H9 (cell line): ENCODE data around the gene TMEM186. TPM values are rescaled to one million over a fixed set of nuclear protein-coding genes. Genes with fewer than 3 reads are reported as not detected.

Experiments
- DNase-seq: peaks from one replicate; pipeline ENCODE4 v3.0.0-alpha.2; 2017
- H2AFZ ChIP-seq: one replicate; pipeline ENCODE4 v1.6.1; 2013; ENCODE audit warnings: mild to moderate bottlenecking, low read length, control low read depth, moderate library complexity
- H2AK5ac ChIP-seq: 2 replicates; pipeline ENCODE4 v1.6.1; 2013; ENCODE audit warnings: low read length, control low read depth, mixed read lengths; ENCODE audit not compliant: insufficient read length
- H2BK120ac ChIP-seq: one replicate; pipeline ENCODE4 v1.6.1; 2013; ENCODE audit warnings: low read depth, mild to moderate bottlenecking, low read length, control low read depth, inconsistent platforms; ENCODE audit not compliant: poor library complexity, severe bottlenecking
- H2BK12ac ChIP-seq: 2 replicates; pipeline ENCODE4 v1.6.1; 2013; ENCODE audit warnings: low read length, control low read depth, mixed read lengths, low read depth; ENCODE audit not compliant: insufficient read length
- H2BK15ac ChIP-seq: 2 replicates; pipeline ENCODE4 v1.6.1; 2013; ENCODE audit warnings: low read depth, low read length, control low read depth
- H2BK20ac ChIP-seq: one replicate; pipeline ENCODE4 v1.6.1; 2013; ENCODE audit warnings: low read depth, mild to moderate bottlenecking, low read length, control low read depth, inconsistent platforms; ENCODE audit not compliant: poor library complexity, severe bottlenecking
- H2BK5ac ChIP-seq: 2 replicates; pipeline ENCODE4 v1.6.1; 2013; ENCODE audit warnings: low read length, control low read depth, mixed read lengths; ENCODE audit not compliant: insufficient read length
- H3K14ac ChIP-seq: 2 replicates; pipeline ENCODE4 v1.6.1; 2013; ENCODE audit warnings: low read length, control low read depth; ENCODE audit not compliant: insufficient read depth
- H3K18ac ChIP-seq: 2 replicates; pipeline ENCODE4 v1.6.1; 2013; ENCODE audit warnings: low read depth, mild to moderate bottlenecking, mixed read lengths, low read length, control low read depth; ENCODE audit not compliant: insufficient read length
- H3K23ac ChIP-seq: 2 replicates; pipeline ENCODE4 v1.6.1; 2013; ENCODE audit warnings: low read length, control low read depth, mixed read lengths, low read depth; ENCODE audit not compliant: insufficient read length
- H3K23me2 ChIP-seq: 2 replicates; pipeline ENCODE4 v1.6.1; 2013; ENCODE audit warnings: low read depth, mild to moderate bottlenecking, mixed read lengths, low read length, control low read depth; ENCODE audit not compliant: insufficient read length, poor library complexity, severe bottlenecking
- H3K27ac ChIP-seq: 2 replicates; pipeline ENCODE4 v1.5.1; 2013; ENCODE audit warnings: low read length, control low read depth, mixed read lengths, low read depth; ENCODE audit not compliant: insufficient read length
- H3K27me3 ChIP-seq: 2 replicates; pipeline ENCODE4 v1.6.1; 2013; ENCODE audit warnings: low read length, control low read depth, inconsistent platforms; ENCODE audit not compliant: insufficient read depth
- H3K4ac ChIP-seq: 2 replicates; pipeline ENCODE4 v1.6.1; 2013; ENCODE audit warnings: low read depth, mild to moderate bottlenecking, control low read depth, inconsistent platforms, low read length, moderate library complexity
- H3K4me1 ChIP-seq: 2 replicates; pipeline ENCODE4 v1.6.1; 2013; ENCODE audit warnings: low read length, control low read depth, inconsistent platforms; ENCODE audit not compliant: insufficient read depth
- H3K4me2 ChIP-seq: 2 replicates; pipeline ENCODE4 v1.6.1; 2013; ENCODE audit warnings: low read length, control low read depth, mixed read lengths; ENCODE audit not compliant: insufficient read length, insufficient read depth
- H3K56ac ChIP-seq: 2 replicates; pipeline ENCODE4 v1.6.1; 2013; ENCODE audit warnings: low read depth, mild to moderate bottlenecking, mixed read lengths, low read length, control low read depth; ENCODE audit not compliant: insufficient read length
- H3K79me1 ChIP-seq: 2 replicates; pipeline ENCODE4 v1.6.1; 2013; ENCODE audit warnings: low read depth, mild to moderate bottlenecking, moderate library complexity, low read length, control low read depth, inconsistent platforms; ENCODE audit not compliant: insufficient read depth, poor library complexity, severe bottlenecking
- H3K79me2 ChIP-seq: 2 replicates; pipeline ENCODE4 v1.6.1; 2013; ENCODE audit warnings: low read length, control low read depth, inconsistent platforms; ENCODE audit not compliant: insufficient read depth
- H3K9ac ChIP-seq: 2 replicates; pipeline ENCODE4 v1.6.1; 2013; ENCODE audit warnings: low read length, control low read depth, mixed read lengths; ENCODE audit not compliant: insufficient read length; ENCODE audit errors: extremely low read depth
- H3K9me3 ChIP-seq: one replicate; pipeline ENCODE4 v1.6.1; 2013; ENCODE audit warnings: low read depth, low read length, inconsistent platforms; ENCODE audit not compliant: control insufficient read depth
- H3T11ph ChIP-seq: one replicate; pipeline ENCODE4 v1.6.1; 2013; ENCODE audit warnings: mild to moderate bottlenecking, low read length, control low read depth, inconsistent platforms
- H4K20me1 ChIP-seq: one replicate; pipeline ENCODE4 v1.6.1; 2013; ENCODE audit not compliant: control insufficient read depth, insufficient read length, insufficient read depth
- H4K5ac ChIP-seq: 2 replicates; pipeline ENCODE4 v1.6.1; 2013; ENCODE audit warnings: low read depth, mild to moderate bottlenecking, mixed read lengths, low read length, control low read depth; ENCODE audit not compliant: insufficient read length
- H4K8ac ChIP-seq: replicated peaks from 2 replicates; pipeline ENCODE4 v1.6.1; 2013; ENCODE audit warnings: low read length, control low read depth, mixed read lengths, low read depth; ENCODE audit not compliant: insufficient read length
- H4K91ac ChIP-seq: 2 replicates; pipeline ENCODE4 v1.6.1; 2013; ENCODE audit warnings: low read depth, mild to moderate bottlenecking, moderate library complexity, mixed read lengths, low read length, control low read depth; ENCODE audit not compliant: insufficient read length
- H3K27ac Mint-ChIP-seq, 3 experiments: 2 replicates in 2 of 3; 3 replicates in 1 of 3; pipeline ENCODE4 v1.8.0; 2020 to 2021; ENCODE audit warnings: mixed read lengths in 3 of 3, mild to moderate bottlenecking in 1 of 3, moderate library complexity in 1 of 3
- H3K27me3 Mint-ChIP-seq: 2 replicates; pipeline ENCODE4 v1.8.0; 2021; ENCODE audit warnings: low read depth, mild to moderate bottlenecking, moderate library complexity, mixed read lengths
- H3K36me3 Mint-ChIP-seq, 3 experiments: 2 replicates in 2 of 3; 3 replicates in 1 of 3; pipeline ENCODE4 v1.8.0; 2020 to 2021; ENCODE audit warnings: low read depth in 3 of 3, mixed read lengths in 3 of 3; ENCODE audit not compliant: insufficient read depth in 1 of 3
- H3K4me1 Mint-ChIP-seq, 2 experiments: 2 replicates each; pipeline ENCODE4 v1.8.0; 2020; ENCODE audit warnings: mixed read lengths in 2 of 2
- H3K4me3 Mint-ChIP-seq, 2 experiments: 2 replicates in 1 of 2; 3 replicates in 1 of 2; pipeline ENCODE4 v1.8.0; 2020 to 2021; ENCODE audit warnings: mild to moderate bottlenecking in 2 of 2, mixed read lengths in 2 of 2, moderate library complexity in 1 of 2
- H3K9me3 Mint-ChIP-seq, 2 experiments: 2 replicates in 1 of 2; 3 replicates in 1 of 2; pipeline ENCODE4 v1.8.0; 2020; ENCODE audit warnings: mild to moderate bottlenecking in 2 of 2, mixed read lengths in 2 of 2, moderate library complexity in 1 of 2
- CTCF ChIP-seq: fragments of 200-600 bp; sonication (generic); conservative IDR thresholded peaks from 3 replicates; pipeline ENCODE4 v1.8.0; 2021; ENCODE audit warnings: antibody characterized with exemption, mild to moderate bottlenecking
- WGBS: extraction: QIAGEN DNeasy Blood & Tissue Kit; methylation state at CpG from one replicate; pipeline ENCODE4 v1.1.7; 2013; ENCODE audit warnings: missing lambda C conversion rate, low lambda C conversion rate, mixed read lengths; ENCODE audit not compliant: insufficient read length; ENCODE audit errors: extremely low coverage; 5-methylcytosine and 5-hydroxymethylcytosine counted together
- total RNA-seq: library from RNA; stranded (reverse); gene quantifications from 2 replicates; pipeline ENCODE4 v1.2.1, GENCODE V29; 2021

The TMEM186 gene
- total RNA-seq, 1 experiment from 2014 or later: 9.6 TPM

GRCh38 chr16:8816967-8817655 lies 19.7 kb upstream of the TMEM186 start:
- H3T11ph ChIP-seq: no peak overlapping the region

More at GRCh38 chr16:8816967-8817655, 19.7 kb upstream of the TMEM186 start:
- WGBS: no CpG with 5 or more reads among the region's 6 CpGs
- no peaks in the 10 kb centered on the region for H3K9me3 Mint-ChIP-seq
- Histone ChIP-seq H3K4ac (no peak overlapping the region), H2AFZ (no peak overlapping the region), H3K27me3 (no peaks in the 10 kb centered on the region), H2BK20ac (no peak overlapping the region), H3K27ac (no peak overlapping the region), H4K20me1 (no peaks in the 10 kb centered on the region), H2BK120ac (no peak overlapping the region), H3K79me2 (no peaks in the 10 kb centered on the region), H3K9me3 (no peaks in the 10 kb centered on the region), H2AK5ac (no peak overlapping the region), H4K8ac (no peak overlapping the region), H3K23ac (no peak overlapping the region), H3K14ac (no peak overlapping the region), H3K4me1 (no peaks in the 10 kb centered on the region), H2BK15ac (no peak overlapping the region), H4K91ac (no peak overlapping the region), H3K9ac (no peak overlapping the region), H2BK12ac (no peak overlapping the region), H3K23me2 (no peaks in the 10 kb centered on the region), H3K4me2 (no peak overlapping the region), H3K56ac (no peak overlapping the region), H4K5ac (no peak overlapping the region), H3K18ac (no peak overlapping the region), H2BK5ac (no peak overlapping the region), H3K79me1 (no peaks in the 10 kb centered on the region)
- H3K27ac Mint-ChIP-seq: peak overlapping the region in 1 of 3 experiments; percentile 25; a peak in 1 of 7 replicates
- no peaks in the 10 kb centered on the region for H3K27me3 Mint-ChIP-seq
- peaks cover 5 to 8% of the 10 kb centered on the region in 2 experiments for H3K4me1 Mint-ChIP-seq
- H3K4me3 Mint-ChIP-seq: no peak overlapping the region
- peaks cover 55 to 92% (median 86%) of the 10 kb centered on the region in 3 experiments for H3K36me3 Mint-ChIP-seq
- TF ChIP-seq CTCF: no peak
- no peak for DNase-seq
